Erythroblast (primary cell): ENCODE data around the gene FN1.

Experiments
- GATA1 ChIP-seq: IDR thresholded peaks from 2 replicates; pipeline ENCODE4 v1.6.1; 2011; ENCODE audit warnings: low read depth, mild to moderate bottlenecking, control low read depth, low read length, moderate library complexity
- POLR2A ChIP-seq: IDR thresholded peaks from 2 replicates; pipeline ENCODE4 v1.6.1; 2011; ENCODE audit warnings: mild to moderate bottlenecking, low read length

GRCh38 chr2:215320679-215321078, 115.2 kb downstream of the FN1 start:
- TF ChIP-seq POLR2A = no peak
- TF ChIP-seq GATA1 = no peak
